Thyroid gland (tissue), 4 donors: ENCODE measurements around the gene TMEM130.

Experiments used
- POLR2A ChIP-seq, 2 donors: fragments of 450-650 bp; IDR thresholded peaks; one replicate each; pipeline ENCODE4 v1.6.1; 2017; ENCODE audit warnings: antibody characterized with exemption in 2 of 2, mild to moderate bottlenecking in 2 of 2, moderate library complexity in 1 of 2
- TF ChIP-seq, protein P1 (sequence below), 6 experiments: fragments of 200-600 bp in 3 of 6; fragments of 450-650 bp in 3 of 6; sonication (generic) in 3 of 6; IDR thresholded peaks; one replicate each; pipeline ENCODE4 v1.5.1; 2016 to 2019; ENCODE audit warnings: antibody characterized with exemption in 6 of 6, mild to moderate bottlenecking in 2 of 6, inconsistent platforms in 1 of 6, moderate library complexity in 1 of 6

DNA sequence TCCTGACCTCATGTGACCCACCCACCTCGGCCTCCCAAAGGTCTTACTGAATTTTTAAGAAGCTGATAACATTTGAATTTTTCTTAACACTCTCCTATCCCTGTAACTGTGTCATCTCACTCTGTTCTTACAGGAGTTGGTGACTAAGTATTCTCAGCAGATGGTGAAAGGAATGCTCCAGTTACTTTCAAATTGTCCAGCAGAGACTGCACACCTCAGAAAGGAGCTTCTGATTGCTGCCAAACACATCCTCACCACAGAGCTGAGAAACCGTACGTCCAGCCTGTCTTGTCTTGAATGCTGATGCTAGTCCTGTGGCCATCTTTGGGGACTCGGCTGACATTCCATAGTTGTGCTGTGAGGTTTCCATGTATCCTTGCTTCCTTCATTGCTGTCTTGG, 33.4 kb upstream of the TMEM130 start:
- no peak for TF ChIP-seq POLR2A (IDR thresholded peaks at IDR 0.05)
- TF ChIP-seq, protein P1, sequence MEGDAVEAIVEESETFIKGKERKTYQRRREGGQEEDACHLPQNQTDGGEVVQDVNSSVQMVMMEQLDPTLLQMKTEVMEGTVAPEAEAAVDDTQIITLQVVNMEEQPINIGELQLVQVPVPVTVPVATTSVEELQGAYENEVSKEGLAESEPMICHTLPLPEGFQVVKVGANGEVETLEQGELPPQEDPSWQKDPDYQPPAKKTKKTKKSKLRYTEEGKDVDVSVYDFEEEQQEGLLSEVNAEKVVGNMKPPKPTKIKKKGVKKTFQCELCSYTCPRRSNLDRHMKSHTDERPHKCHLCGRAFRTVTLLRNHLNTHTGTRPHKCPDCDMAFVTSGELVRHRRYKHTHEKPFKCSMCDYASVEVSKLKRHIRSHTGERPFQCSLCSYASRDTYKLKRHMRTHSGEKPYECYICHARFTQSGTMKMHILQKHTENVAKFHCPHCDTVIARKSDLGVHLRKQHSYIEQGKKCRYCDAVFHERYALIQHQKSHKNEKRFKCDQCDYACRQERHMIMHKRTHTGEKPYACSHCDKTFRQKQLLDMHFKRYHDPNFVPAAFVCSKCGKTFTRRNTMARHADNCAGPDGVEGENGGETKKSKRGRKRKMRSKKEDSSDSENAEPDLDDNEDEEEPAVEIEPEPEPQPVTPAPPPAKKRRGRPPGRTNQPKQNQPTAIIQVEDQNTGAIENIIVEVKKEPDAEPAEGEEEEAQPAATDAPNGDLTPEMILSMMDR (IDR thresholded peaks at IDR 0.05), result no peak
